NCI-H748 (cell line): Measurements from ENCODE around the gene CCDC73.
"Not testable (repeated sequence)": the region's sequence is repeated elsewhere in the genome, so short reads cannot be mapped to it uniquely, and the experiment has no call there.

ENCODE experiments used
- DNase-seq: peaks from one replicate; lab custom pipeline; 2025; ENCODE audit not compliant: unreplicated experiment; lab: John Stamatoyannopoulos, UW

CCDC73 gene

DNA sequence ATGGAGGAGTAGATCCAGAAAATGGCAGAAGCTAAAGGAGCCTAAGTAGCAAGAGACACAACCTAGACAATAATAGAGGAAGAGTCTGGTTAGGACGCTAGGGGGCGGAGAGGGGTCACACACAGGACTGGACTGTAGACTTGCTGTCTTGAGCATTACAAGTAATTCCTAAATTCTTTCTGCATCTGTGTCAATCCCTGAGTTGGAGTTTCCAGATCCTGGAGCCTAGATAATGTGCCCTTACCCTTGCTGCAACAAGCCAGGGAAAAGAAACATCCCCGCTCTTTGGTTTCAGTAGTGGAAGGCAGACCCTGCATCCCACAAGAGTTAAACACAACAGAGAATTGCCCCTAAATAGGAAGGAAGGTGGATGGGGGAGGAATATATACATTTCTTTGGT is 14.9 kb upstream of the CCDC73 start:
- peak; percentile 71 for DNase-seq

DNA sequence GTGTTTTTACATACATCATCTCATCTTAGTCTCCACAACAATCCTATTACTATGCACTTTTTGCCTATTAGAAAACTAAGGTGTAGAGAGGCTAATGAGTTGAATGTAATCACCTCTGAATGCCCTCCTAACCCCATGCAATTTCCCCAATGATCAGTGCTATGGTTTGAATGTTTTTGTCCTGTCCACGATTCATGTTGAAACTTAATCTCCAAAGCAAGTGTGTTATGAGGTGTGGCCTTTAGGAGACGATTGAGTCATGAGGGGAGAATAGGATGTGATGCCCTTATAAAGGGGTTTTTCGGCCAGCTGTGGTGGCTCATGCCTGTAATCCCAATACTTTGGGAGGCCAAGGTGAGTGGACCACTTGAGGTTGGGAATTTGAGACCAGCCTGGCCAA is 2.0 kb upstream of the CCDC73 start:
- no peak for DNase-seq

DNA sequence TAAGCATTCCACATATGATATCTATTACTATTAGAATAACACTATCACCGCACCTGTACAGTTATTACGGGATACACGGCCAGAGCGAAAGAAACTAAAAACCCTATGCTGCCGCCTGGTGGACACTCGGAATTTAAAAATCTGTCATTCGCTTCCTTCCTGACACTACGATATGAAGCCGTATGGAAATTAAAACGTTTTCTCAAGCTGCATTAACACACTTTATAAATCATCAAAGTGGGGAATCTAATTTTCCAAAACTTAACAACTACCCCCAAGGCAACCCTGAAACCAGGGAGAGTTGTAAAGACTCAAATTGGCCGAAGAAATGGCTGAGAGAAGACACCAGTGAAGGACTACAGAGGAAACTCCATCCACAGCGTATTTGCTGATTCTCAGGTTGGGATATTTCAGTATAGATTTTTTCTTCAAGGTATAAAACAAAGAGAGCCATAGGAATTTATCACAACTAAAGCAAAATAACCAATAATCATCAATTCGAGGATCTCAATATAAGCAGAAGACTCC is 1.4 kb downstream of the CCDC73 start:
- peak; percentile 60 for DNase-seq

DNA sequence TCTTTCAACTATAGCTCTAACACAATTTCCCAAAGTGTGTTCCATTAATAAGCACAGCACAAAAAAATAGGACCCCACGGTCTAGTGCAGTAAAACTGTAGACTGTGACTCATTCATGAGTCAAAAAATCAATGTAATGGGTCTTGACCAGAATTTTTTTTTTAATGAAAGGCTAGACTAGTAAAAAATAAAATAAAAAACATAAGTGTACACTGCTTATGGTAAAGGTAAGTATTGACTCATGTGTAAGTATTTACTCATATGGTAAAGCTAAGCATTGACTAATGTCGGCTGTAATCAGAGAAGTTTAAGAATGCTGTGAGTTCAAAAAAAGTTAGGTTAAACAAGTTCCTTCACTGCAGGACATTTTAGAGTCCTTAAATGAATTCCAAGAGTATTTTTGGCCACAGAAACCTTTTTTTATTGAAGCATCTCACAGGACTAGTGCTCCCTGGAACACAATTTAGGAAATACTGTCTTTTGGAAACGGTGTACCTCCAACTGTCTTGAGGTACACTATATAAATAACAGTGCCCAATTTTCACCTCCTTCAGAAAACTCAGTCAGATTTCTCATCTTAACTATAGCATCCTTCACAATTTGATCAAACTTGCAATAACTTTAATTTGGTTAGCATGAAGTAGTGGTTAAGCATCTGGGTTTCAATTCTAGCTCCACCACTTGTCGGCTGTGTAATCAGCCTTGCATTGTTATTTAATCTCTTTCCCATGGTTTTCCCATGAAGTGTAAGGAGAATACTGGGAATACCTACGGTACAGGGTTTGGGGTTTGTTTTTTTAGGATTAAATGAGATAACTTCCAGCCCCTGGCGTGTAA is 2.1 kb downstream of the CCDC73 start:
- no peak for DNase-seq

DNA sequence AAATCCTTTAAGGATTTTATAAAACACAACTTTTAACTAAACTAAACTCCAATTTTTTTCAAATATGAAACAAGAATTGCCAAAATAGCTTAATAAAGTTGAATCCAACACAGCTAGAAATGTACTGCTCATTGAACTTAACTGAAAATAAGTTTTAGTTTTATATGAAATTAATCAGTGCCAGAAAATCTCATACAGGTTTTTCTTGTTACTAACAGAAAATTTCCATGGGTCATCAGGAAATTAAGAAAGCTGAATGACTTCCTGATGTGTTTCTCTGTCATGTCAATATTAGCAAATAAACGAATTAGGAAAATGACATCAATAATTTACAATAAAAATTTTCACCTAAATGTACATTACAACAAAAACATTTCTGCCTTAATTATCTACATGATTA is 3.5 kb downstream of the CCDC73 start:
- DNase-seq = no peak

DNA sequence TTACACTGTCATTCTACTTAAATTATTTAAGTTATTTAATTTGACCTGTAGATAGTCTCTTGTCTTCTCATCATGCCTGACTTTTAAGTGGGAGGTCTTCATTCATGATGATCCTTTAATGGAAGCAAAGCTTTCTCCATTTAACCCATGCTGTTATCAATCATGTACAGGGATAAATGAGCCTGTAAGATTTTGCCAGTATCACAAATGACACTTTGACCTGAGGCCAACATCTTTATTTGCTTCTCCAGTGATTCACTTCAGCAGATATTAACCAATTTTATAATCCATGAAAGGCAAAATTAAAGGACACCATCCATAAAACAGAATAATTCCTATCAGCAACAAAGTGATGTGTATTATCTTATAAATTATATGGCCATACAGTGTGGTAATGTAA is 7.7 kb downstream of the CCDC73 start:
- peak; percentile 39 for DNase-seq

- no peak for DNase-seq
These were observed 9.2 kb downstream of the CCDC73 start for GRCh38 chr11:32785262-32785661.

DNA sequence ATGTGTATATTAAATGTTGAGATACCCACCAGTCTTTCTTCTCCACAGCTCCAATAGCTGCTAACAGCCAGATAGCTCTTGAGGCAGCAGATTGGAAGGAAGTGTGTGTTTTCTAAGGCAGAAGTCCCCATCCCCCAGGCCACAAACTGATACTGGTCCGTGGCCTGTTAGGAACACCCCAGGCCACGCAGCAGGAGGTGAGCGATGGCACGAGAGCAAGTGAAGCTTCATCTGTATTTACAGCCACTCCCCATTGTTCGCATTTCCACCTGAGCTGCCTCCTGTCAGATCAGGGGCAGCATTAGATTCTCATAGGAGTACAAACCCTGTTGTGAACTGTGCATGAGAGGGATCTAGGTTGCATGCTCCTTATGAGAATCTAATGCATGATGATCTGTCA is 12.7 kb downstream of the CCDC73 start:
- no peak for DNase-seq

GRCh38 chr11:32780839-32781238 is 13.6 kb downstream of the CCDC73 start:
- DNase-seq = not testable (repeated sequence)

GRCh38 chr11:32779136-32779535 is 15.3 kb downstream of the CCDC73 start:
- DNase-seq = no peak

DNA sequence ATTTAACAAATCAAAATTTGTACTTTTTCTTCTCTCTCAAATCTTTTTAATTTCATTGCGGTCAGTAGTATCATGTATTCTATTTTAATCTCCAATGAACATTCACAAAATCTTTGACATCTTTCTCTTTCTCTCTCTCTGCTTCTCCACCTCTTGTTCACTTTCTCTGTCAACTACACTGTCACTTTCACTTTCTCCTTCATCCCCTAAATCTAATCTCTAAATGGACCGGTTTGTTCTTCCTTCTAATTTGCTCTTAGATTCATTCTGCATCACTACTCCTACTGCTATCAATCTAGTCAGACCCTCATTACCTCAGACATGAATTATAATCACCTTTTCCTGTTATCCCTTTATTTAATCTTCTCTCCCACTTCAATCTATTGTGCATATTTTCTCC is 18.6 kb downstream of the CCDC73 start:
- DNase-seq = no peak

- DNase-seq = no peak
These were observed 20.4 kb downstream of the CCDC73 start for GRCh38 chr11:32774081-32774480.

DNA sequence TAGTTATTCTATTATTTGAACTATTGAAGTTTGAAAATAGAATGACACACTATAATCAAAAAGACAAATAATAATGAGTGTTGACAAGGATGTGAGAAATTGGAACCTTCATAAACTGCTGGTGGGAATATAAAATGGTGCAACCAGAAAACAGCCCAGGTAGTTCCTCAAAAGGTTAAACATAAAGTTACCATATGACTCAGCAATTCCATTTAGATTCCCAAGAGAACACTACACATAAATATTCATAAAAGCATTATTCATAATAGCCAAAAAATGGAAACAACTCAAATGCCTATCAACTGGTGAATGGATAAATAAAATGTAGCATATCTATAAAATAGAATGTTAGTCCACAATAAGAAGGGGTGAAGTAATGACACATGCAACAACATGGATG is 21.7 kb downstream of the CCDC73 start:
- no peak for DNase-seq

GRCh38 chr11:32761774-32762173 is 32.7 kb downstream of the CCDC73 start:
- not testable (repeated sequence) for DNase-seq

DNA sequence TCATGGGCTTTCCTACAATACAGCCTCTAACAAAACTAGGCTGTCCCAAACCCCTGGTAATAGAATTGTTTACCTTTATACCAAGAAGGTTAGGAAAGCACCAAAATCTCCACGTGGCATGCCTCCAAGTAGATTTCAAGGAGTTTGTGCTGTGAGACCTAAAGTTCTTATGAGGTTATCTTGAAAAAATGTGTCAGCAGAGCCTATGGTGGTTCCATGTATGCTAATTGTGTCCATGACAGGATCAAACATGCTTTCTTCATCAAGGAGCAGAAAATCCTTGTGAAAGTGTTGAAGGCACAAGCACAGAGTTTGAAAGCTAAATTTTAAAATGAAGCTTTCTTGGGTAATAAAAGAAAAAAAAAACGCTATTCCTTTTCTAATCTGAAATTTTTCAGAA is 36.2 kb downstream of the CCDC73 start:
- no peak for DNase-seq

- not testable (repeated sequence) for DNase-seq
These were observed 41.3 kb downstream of the CCDC73 start for GRCh38 chr11:32753181-32753580.

DNA sequence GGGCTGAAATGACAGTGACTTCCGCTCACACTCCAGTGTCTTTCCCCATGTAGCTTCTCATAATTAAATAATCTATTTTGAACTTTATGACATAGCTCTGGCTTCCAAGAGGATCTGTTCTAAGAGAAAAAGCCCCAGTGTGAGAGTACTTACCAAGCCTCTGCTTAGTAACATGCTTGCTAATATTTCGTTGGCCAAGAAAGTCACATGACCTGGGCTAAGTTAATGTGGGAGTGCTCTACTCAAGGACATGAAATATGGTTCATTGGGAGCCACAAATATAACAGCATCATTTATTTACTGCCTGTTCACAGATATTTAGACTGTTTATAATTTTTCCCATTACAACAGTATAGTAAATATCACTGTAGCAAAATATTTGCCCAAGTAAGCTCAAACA is 42.5 kb downstream of the CCDC73 start:
- DNase-seq = no peak

DNA sequence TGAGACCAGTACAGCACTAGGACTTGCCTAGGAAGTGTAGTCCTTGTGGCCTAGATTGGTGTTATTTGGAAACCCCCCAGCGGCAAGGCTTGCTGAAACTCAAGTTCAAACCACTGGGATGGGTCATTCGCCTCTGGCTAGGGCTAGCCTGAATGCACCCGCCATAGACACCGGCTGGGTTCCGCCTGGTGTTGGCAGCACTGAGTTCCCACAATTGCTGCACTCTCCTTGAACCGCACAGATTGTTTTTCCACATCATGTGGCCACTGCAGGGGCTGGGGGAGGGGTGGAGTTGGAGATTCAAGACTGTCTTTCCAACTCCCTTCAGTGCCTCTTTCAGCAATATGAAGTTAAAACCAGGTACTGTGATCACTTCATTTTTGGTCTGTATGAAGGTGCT is 43.1 kb downstream of the CCDC73 start:
- no peak for DNase-seq

DNA sequence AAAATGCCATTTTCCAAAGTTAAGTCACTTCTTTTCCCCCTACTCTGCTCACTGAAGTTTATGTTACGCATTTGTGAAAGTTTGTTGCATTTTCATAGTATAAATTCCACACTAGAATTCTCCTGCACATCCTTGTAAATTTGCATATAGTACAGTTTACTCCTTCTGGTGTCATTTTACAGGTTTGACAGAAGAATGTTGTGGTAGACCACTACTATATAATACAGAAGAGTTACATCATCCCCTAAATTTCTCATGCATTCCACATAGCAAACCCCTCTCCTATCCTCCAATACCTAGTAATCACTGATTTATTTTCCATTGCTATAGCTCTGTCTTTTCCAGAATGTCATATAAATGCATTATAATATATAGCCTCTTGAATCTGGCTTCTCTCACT is 64.5 kb downstream of the CCDC73 start:
- no peak for DNase-seq

- DNase-seq = no peak
These were observed 71.1 kb downstream of the CCDC73 start for GRCh38 chr11:32723332-32723731.

DNA sequence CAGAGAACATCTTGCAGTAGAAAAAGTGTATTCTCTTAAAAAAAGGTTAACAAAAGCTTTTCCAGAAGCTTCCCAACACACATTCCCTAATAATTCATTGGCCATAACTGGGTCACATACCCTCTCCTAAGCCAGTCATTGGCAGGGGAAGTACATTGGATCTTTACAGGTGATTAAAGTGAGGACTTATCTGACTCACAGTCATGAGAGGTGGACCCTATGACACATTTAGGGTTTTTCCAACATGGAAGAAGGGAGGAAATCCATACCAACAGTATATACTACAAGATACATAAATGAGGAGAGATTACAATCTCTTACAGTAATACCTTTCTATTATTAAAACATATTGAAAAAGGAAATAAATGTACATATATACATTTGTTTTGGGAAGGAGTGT is 72.2 kb downstream of the CCDC73 start:
- no peak for DNase-seq

GRCh38 chr11:32713496-32713895 is 81.0 kb downstream of the CCDC73 start:
- no peak for DNase-seq

DNA sequence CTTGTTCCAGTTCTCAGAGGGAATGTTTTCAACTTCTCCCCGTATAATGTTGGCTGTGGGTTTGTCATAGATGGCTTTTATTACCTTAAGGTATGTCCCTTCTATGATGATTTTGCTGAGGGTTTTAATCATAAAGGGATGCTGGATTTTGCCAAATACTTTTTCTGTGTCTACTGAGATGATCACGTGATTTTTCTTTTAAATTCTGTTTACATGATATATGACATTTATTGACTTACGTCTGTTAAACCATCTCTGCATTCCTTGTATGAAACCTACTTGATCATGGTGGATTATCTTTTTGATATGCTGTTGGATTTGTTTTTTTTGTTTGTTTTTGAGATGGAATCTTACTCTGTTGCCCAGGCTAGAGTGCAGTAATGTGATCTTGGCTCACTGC is 85.5 kb downstream of the CCDC73 start:
- DNase-seq = not testable (repeated sequence)
